Stimulated activated CD4-positive, alpha-beta T cell treated with anti-CD3 and anti-CD28 coated beads, Interleukin-15, amount 100 ng/mL, for 48 hours (primary cell): ENCODE results near the gene TSEN2.
A peak's percentile ranks its signal among the peaks of the same experiment; 100 is the strongest.
"Not testable (repeated sequence)": the region's sequence is repeated elsewhere in the genome, so short reads cannot be mapped to it uniquely, and the experiment has no call there.

Experiments used
- DNase-seq, 2 donors: peaks; one replicate each; pipeline ENCODE4 v3.0.0-alpha.2; 2020; ENCODE audit warnings: low read depth in 2 of 2

The TSEN2 gene

GRCh38 chr3:12484198-12484982, at the start of gene TSEN2:
TSS of gene TSEN2 (plus strand) at chr3:12484480. CDS start at chr3:12489801, 5,321 bp downstream.
- DNase-seq, result peak; percentile 92 to 93

DNA sequence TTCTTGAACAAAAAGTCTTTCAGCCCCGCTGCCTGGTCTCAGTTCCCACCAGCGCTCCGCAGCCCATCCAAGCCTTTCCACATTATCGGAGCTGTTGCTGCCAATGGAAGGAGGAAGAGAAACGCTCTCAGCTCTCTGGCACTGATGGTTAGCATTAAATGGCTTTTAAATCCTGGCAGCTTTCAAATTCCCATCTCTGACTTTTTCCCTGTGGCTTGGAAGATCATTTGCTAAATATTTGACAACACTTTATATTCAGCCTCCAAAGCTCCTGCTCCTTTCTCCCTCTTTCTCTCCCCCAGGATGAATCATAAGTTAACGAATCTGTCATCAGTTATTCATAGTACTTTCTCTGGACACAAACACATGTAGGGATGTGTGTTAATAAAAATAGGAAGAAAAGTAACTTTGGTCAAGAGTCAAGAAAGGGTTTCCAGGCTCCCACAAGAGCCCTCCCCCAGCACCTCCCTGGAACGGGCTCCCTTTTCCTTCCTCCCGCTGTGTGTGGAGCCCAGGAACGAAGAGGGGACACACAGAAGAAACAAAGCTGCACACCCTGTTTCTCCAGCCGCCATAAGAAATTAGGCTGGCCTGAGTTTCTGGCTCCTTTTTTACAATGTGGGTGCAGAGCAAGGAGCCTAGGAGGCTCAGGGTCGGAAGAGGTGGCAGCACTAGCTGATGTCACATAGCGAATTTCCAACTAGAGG, 47.6 kb upstream of the TSEN2 start:
- no peak for DNase-seq

DNA sequence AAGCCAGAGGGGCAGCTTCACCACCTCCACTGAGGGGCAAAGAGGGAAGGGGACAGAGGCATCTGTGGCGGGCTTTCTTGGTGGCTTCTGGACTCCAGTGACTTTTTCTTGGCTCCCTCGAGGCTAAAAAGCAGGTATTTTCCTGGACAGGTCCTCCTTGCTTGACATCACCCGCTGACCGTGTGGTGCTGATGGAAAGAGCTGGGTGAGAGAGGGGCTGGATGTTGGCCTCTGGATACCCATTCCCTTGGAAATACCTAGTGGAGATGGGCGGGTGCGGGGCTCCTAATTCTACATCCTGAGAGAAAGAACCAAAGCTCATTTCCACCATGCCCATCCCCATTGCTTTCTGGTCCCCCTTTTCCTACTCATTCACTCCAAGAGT, 47.1 kb upstream of the TSEN2 start:
- DNase-seq, result no peak

GRCh38 chr3:12437861-12438260, 46.4 kb upstream of the TSEN2 start:
- no peak for DNase-seq

GRCh38 chr3:12438318-12438717, 46.0 kb upstream of the TSEN2 start:
- DNase-seq, result no peak

DNA sequence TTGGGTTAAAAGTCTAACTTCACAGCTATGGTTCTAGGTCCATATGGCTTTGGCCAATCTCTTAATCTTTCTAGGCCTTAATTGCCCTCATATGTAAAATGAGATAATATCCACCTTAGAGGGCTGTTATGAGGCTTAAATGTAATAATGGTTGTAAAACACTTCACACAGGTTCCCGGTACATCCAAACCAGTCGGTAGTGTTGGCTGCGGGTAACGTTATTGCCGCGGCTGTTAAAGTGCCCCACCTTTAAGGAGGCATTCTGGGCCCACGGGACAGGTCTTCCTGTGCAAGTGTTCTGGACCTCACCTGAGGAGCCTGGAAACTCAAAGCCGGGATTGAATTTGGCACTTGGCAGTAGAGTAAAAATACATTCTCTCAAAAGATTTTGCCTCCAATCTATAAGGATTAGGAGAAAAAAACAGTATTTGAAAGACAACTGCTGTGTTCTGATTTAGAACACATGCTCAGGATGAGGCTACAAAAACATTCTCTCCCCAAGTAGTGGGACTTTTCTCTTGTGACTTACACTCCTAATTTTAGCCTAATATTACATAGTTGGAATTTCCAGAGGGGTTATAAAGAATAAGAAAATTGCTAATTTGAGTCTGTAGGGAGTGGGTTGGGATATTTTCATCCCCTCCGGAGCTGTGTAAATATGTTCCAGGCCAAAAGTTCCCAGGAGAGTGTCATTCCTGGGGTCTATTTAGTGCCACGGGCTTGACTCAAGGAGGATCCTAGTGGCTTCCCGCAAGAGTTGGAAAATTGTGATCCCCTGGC, 44.9 kb upstream of the TSEN2 start:
- DNase-seq, result no peak

DNA sequence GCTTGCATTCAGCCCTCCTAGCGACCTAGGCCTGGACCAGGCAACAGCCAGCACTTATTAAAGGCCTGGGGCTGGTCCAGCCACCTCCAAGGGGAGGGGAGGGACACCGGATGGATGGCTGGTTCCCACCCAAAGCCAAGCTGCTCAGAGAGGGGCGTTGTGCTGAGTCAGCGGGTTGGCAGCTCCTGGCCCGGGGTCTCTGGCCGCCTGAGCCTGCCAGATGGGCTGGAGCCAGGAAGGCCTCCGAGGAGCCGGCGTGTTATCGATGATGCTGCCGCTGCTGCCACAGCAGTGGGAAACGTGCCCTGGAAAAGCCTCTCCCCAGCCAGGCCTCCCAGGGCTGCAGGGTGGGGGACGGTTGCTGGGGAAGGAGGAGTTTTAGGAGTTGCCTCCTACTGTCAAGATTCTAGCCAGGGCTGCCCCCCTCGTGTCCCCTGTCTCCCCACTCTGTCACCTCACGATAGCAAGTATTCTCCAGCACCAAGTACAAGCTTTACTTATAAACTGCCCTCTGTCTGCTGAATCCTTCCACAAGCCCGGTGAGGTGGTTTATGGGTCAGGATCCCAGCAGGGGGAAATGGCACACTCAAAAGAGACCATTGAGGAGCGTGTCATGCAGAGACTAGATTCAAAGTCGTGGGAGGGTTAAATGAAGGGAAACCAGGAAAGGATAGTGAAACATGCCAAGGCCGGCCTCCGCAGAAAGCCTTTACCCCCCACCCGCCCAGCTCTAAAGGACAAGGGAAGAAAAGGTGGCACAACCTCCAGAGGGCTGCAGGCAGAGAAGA, 43.2 kb upstream of the TSEN2 start:
- no peak for DNase-seq

DNA sequence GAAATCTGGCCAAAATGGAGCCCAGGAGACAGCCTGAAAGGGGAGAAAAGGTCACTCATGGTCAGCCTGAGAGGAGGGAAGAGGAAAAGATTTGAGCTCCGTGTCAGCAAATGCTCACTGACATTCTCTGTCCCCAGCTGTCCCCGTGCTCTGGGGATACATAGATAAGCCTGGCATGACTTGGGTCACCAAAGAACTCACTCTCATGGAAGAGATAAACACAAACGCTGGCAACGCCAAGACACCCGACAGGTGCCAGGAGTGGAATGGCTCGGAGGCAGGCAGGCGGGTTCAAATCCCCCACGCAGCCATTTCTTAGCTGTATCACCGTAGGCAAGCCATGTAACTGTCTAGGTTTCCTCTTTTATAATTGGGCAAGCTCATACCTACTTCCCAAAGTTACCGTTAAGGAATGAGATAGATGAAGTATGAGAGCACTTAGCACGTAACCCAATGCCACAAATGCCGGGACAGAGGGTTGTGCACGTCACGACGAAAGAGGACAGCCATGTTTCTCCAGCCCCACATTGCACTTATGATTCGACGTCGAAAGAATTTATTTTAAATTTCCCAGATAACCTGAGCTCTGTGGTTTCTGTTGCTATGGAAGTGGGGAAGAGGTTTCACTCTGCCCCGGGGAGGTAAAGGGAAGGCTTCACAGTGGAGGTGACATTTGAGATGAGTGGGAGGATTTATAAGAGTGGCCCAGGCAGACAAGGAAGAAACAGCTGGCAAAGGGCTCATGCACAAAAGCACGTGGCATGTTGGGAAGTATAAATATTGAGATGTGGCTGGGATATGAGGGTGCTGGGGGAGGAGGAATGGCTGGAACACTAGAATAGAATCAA, 41.4 kb upstream of the TSEN2 start:
- DNase-seq, result no peak

GRCh38 chr3:12443781-12444522, 40.3 kb upstream of the TSEN2 start:
- DNase-seq, result no peak

DNA sequence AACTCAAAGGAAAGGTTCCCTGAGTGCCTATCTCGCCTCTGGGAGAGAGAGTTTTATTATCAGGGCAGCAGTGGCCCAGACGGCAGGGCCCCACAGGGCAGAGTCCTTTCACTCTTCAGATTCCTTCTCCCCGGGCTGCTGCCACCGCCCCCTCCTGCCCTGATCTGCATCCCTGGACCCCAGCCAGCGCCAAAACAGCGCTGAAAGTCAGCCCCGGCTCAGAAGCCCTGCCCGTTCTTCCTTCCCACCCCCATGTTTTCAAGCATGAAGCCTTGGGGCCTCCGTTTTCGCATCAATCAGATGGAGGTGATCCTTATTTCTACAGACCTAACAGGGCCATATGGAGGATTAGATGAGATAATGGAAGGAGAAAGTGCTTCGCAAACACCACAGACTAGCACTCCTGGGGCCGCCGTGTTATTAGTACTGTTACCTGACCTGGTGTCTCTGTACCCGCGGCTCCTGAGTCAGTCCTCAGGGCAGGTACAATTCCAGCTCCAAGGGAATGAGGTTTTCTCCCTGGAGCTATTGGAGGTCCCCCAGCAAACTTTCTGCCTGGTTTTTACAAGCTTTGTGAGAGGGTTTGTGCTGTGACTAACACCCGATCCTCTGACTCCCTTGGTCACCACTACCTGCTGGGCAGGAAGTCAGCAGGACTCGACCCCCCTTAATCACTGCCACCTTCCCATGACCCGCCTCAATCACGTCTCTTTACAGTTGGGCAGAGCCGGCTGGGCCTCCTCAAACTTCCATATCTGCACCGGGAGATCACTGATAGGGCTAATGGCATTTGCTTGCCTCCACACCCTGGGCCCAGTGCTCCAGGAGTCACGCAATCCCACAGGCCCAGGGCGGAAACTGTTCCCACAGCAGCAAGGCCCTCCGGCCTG, 39.5 kb upstream of the TSEN2 start:
- DNase-seq, result no peak

GRCh38 chr3:12445523-12446240, 38.6 kb upstream of the TSEN2 start:
- DNase-seq, result no peak

- no peak for DNase-seq
These were observed 38.0 kb upstream of the TSEN2 start for GRCh38 chr3:12446298-12446697.

DNA sequence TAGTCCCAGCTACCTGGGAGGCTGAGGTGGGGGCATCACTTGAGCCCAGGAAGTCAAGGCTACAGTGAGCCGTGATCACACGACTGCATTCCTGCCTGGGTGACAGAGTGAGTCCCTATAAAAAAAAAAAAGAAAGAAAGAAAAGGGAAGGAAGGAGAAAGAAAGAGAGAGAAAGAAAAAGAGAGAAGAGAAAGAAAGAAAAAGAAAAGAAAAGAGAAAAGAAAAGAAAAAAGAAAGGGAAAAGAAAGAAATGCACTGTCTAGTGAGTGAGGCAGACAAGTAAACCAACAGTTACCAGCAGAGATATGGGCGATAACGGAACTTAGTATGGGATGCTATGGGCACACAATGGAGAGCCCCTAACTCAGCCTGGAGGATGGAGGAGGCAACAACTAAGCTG, 37.2 kb upstream of the TSEN2 start:
- DNase-seq, result no peak

DNA sequence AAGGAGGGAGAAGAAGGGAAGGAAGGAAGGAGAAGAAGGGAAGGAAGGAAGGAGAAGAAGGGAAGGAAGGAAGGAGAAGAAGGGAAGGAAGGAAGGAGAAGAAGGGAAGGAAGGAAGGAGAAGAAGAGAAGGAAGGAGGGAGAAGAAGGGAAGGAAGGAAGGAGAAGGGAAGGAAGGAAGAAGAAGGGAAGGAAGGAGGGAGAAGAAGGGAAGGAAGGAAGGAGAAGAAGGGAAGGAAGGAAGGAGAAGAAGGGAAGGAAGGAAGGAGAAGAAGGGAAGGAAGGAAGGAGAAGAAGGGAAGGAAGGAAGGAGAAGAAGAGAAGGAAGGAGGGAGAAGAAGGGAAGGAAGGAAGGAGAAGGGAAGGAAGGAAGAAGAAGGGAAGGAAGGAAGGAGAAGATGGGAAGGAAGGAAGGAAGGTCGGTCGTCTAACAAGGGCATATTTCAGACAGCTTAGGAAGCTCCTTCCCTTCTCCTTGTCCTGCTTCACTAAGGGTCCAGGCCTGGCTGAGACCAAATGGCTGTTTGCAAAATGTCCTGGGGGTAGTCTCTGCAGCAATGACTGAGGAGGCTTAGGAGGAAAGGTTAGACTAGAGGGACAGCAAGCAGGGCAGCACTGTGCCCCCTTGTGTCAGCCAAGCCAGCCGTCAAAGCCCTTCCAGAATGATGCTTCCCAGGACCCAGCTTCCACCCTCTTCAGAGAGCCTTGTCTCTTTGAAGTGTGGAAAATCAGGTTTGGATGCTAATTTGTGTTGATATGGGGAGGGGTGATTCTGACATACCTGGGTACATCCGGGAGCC, 35.7 kb upstream of the TSEN2 start:
- DNase-seq, result not testable (repeated sequence)

- no peak for DNase-seq
These were observed 34.2 kb upstream of the TSEN2 start for GRCh38 chr3:12449889-12450682.

GRCh38 chr3:12451481-12451880, 32.8 kb upstream of the TSEN2 start:
- DNase-seq, result no peak

DNA sequence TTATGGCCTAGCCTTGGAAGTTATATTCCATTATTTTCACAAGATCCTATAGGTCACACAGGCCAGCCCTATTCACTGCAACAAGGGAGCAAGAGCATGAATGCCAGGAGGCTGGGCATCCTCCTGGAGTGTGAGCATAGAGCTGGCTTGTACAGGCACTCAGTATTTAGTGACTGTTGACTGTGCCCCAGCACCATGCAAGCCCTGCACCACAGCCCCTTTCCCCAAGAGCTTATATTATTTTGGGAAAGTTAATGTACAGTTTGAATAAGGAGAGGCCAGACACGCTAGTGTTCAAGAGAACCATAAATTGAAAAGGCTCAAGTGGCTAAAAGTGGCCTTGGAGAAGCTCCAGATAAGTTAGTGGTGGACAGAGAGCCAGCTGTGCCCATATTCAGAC, 32.3 kb upstream of the TSEN2 start:
- DNase-seq, result no peak
